Measurements from ENCODE around the gene CCNQ. TPM values are rescaled to one million over a fixed set of nuclear protein-coding genes. Genes with fewer than 3 reads are reported as not detected.

The CCNQ gene
- total and polyA plus RNA-seq, 2 of the 8 experiments (the other 6 are each of a cell fraction or from before 2014, with no cell fraction given) = 16.6 to 32.1 TPM

GRCh38 chrX:153562546-153562945 lies 36.4 kb downstream of the CCNQ start (continued):
- no peak for TF ChIP-seq CHD7 (IDR thresholded peaks at IDR 0.05; ENCODE audit: insufficient replicate concordance, low read length)
- no peak for TF ChIP-seq CREB1 (IDR thresholded peaks at IDR 0.05)
- no peak for TF ChIP-seq BRCA1 (IDR thresholded peaks at IDR 0.05; ENCODE audit: low read depth, low read length)
- no peak for TF ChIP-seq SIRT6 (IDR thresholded peaks at IDR 0.05; ENCODE audit: low read length)
- TF ChIP-seq EZH2 (IDR thresholded peaks at IDR 0.05; ENCODE audit: low read depth, low read length, severe bottlenecking) = no peak
- TF ChIP-seq CHD1 (IDR thresholded peaks at IDR 0.05; ENCODE audit: low read depth, low read length) = no peak
- TF ChIP-seq E2F6 (IDR thresholded peaks at IDR 0.05) = no peak
- TF ChIP-seq POU5F1 (IDR thresholded peaks at IDR 0.05; ENCODE audit: low read depth, low read length) = no peak
- no peak for TF ChIP-seq SRF (IDR thresholded peaks at IDR 0.05; ENCODE audit: low read depth, low read length)

All from H1 (cell line).